ENCODE measurements around the gene ZNF746. TPM values are rescaled to one million over a fixed set of nuclear protein-coding genes. Genes with fewer than 3 reads are reported as not detected.

ZNF746 gene
- polyA plus RNA-seq, 3 donors, result 7.5 to 25.6 (median 8.1) TPM

DNA sequence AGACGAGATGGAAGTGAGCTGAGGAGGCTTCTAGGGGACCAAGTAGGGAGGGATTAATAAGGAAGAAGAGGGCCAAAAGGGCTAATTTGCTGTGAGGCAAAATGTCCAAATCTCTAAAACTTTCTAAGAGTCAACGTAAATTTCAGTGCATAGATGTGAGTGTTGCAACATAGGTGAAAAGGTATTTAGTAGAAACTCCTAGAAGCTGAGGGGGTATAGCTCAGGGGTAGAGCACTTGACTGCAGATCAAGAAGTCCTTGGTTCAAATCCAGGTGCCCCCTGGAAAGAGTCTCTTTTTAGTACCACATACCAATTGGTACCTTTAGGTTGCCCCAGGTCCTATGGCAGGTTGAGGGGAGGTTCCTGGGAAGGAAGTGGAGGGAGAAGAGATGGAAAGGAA lies 48.7 kb upstream of the ZNF746 start:
- H3K79me2 ChIP-seq (ENCODE audit: insufficient read depth, low read length), result no peaks in the 10 kb centered on the region
- Mint-ChIP-seq H3K36me3 (peaks cover 55 to 65% of the 10 kb centered on the region in 2 donors), H3K27ac (no peak overlapping the region), H3K27me3 (ENCODE audit: low read depth in 3 of 3) (peaks cover 0 to 3% (median 0%) of the 10 kb centered on the region in 3 donors), H3K4me3 (no peak overlapping the region), H3K4me1 (no peaks in the 10 kb centered on the region), H3K9me3 (peaks cover 10 to 26% (median 19%) of the 10 kb centered on the region in 7 donors)
- DNase-seq, result no peak
- peaks cover 9 to 16% of the 10 kb centered on the region in 2 donors for H3K9me3 ChIP-seq (replicated peaks in 1 of 2; ENCODE audit: control insufficient read depth in 1 of 2, insufficient read depth in 1 of 2, low read length in 2 of 2)
- 100% methylated on average over 2 of the region's 2 CpGs for WGBS (ENCODE audit: insufficient coverage)
- no peak overlapping the region for H2AFZ ChIP-seq (ENCODE audit: insufficient read depth, low read depth, low read length, poor library complexity, severe bottlenecking)
- no peaks in the 10 kb centered on the region for H3K4me1 ChIP-seq (ENCODE audit: control insufficient read depth in 1 of 2, insufficient read depth in 2 of 2, low read length in 2 of 2)
- H3K9ac ChIP-seq (ENCODE audit: insufficient read depth, low read length, poor library complexity, severe bottlenecking), result no peak overlapping the region
- H3K27ac ChIP-seq (ENCODE audit: low read depth in 1 of 2, low read length in 2 of 2), result no peak overlapping the region
- peaks cover 38 to 58% of the 10 kb centered on the region in 2 donors for H3K36me3 ChIP-seq (replicated peaks in 1 of 2; ENCODE audit: control insufficient read depth in 1 of 2, insufficient read depth in 2 of 2, low read length in 2 of 2)
- TF ChIP-seq, protein P1, sequence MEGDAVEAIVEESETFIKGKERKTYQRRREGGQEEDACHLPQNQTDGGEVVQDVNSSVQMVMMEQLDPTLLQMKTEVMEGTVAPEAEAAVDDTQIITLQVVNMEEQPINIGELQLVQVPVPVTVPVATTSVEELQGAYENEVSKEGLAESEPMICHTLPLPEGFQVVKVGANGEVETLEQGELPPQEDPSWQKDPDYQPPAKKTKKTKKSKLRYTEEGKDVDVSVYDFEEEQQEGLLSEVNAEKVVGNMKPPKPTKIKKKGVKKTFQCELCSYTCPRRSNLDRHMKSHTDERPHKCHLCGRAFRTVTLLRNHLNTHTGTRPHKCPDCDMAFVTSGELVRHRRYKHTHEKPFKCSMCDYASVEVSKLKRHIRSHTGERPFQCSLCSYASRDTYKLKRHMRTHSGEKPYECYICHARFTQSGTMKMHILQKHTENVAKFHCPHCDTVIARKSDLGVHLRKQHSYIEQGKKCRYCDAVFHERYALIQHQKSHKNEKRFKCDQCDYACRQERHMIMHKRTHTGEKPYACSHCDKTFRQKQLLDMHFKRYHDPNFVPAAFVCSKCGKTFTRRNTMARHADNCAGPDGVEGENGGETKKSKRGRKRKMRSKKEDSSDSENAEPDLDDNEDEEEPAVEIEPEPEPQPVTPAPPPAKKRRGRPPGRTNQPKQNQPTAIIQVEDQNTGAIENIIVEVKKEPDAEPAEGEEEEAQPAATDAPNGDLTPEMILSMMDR (IDR thresholded peaks at IDR 0.05), result no peak
- intact Hi-C loops (cut with micrococcal nuclease), result no loop called here
- H3K4me2 ChIP-seq (replicated peaks; ENCODE audit: extremely low read depth, low read length, poor library complexity, severe bottlenecking), result no peak overlapping the region
- no peaks in the 10 kb centered on the region for H4K20me1 ChIP-seq (ENCODE audit: insufficient read depth, low read length)
- no peaks in the 10 kb centered on the region for H3K27me3 ChIP-seq (ENCODE audit: control insufficient read depth in 2 of 2, insufficient read depth in 2 of 2, low read length in 2 of 2)
- H3K4me3 ChIP-seq (replicated peaks in 1 of 3; ENCODE audit: low read depth in 2 of 3, low read length in 3 of 3), result no peak overlapping the region

DNA sequence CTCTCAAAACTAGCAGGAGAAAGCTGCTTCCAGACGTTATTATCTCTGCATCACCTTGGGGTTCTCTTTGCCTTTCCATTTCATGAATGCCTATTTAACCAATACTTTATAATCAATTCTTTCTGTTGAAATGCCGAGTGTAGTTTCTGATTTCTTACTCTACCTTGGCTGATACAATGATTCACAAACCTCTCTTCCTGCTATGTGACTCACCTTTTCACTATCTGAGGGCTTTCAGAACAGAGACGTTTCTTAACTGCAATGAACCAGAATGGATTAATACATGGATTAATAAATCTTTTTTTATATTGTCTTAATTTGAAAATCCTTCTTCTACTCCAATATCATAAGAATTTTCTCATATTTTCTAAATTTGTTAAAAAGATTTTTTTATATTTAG lies 46.4 kb upstream of the ZNF746 start:
- intact Hi-C loops (cut with micrococcal nuclease), result no loop called here
- H3K36me3 ChIP-seq (replicated peaks in 1 of 2; ENCODE audit: control insufficient read depth in 1 of 2, insufficient read depth in 2 of 2, low read length in 2 of 2), result peaks cover 17 to 41% of the 10 kb centered on the region in 2 donors
- H4K20me1 ChIP-seq (ENCODE audit: insufficient read depth, low read length), result no peaks in the 10 kb centered on the region
- no peaks in the 10 kb centered on the region for H3K27me3 ChIP-seq (ENCODE audit: control insufficient read depth in 2 of 2, insufficient read depth in 2 of 2, low read length in 2 of 2)
- peaks cover 10 to 38% (median 29%) of the 10 kb centered on the region in 7 donors for H3K9me3 Mint-ChIP-seq
- peaks cover 36 to 50% of the 10 kb centered on the region in 2 donors for H3K36me3 Mint-ChIP-seq
- peaks cover 0 to 1% (median 0%) of the 10 kb centered on the region in 3 donors for H3K27me3 Mint-ChIP-seq (ENCODE audit: low read depth in 3 of 3)
- no peak overlapping the region for H3K4me2 ChIP-seq (replicated peaks; ENCODE audit: extremely low read depth, low read length, poor library complexity, severe bottlenecking)
- no peak overlapping the region for H3K27ac ChIP-seq (ENCODE audit: low read depth in 1 of 2, low read length in 2 of 2)
- H2AFZ ChIP-seq (ENCODE audit: insufficient read depth, low read depth, low read length, poor library complexity, severe bottlenecking), result no peak overlapping the region
- peaks cover 19 to 25% of the 10 kb centered on the region in 2 donors for H3K9me3 ChIP-seq (replicated peaks in 1 of 2; ENCODE audit: control insufficient read depth in 1 of 2, insufficient read depth in 1 of 2, low read length in 2 of 2)
- no peak overlapping the region for H3K27ac Mint-ChIP-seq
- WGBS (ENCODE audit: insufficient coverage), result no CpG with 5 or more reads among the region's 3 CpGs
- no peaks in the 10 kb centered on the region for H3K4me1 ChIP-seq (ENCODE audit: control insufficient read depth in 1 of 2, insufficient read depth in 2 of 2, low read length in 2 of 2)
- H3K4me3 ChIP-seq (replicated peaks in 1 of 3; ENCODE audit: low read depth in 2 of 3, low read length in 3 of 3), result no peak overlapping the region
- no peak overlapping the region for H3K9ac ChIP-seq (ENCODE audit: insufficient read depth, low read length, poor library complexity, severe bottlenecking)
- H3K4me1 Mint-ChIP-seq, result no peaks in the 10 kb centered on the region
- TF ChIP-seq, protein P1 (IDR thresholded peaks at IDR 0.05), result no peak
- H3K4me3 Mint-ChIP-seq, result no peak overlapping the region
- DNase-seq, result no peak
- H3K79me2 ChIP-seq (ENCODE audit: insufficient read depth, low read length), result no peaks in the 10 kb centered on the region

All from CD14-positive monocyte (primary cell).